GM12801 (cell line): ENCODE measurements around the gene SHE.

Experiments
- CTCF ChIP-seq: IDR thresholded peaks from one replicate; pipeline ENCODE4 v1.5.1; 2011; ENCODE audit warnings: control low read depth; ENCODE audit not compliant: insufficient read length; ENCODE audit errors: extremely low read depth

SHE gene

GRCh38 chr1:154527192-154527591 lies 25.0 kb upstream of the SHE start:
- TF ChIP-seq CTCF, result no peak

- no peak for TF ChIP-seq CTCF
Measured at GRCh38 chr1:154524881-154525280, 22.7 kb upstream of the SHE start.

GRCh38 chr1:154521695-154522094 lies 19.5 kb upstream of the SHE start:
- TF ChIP-seq CTCF, result no peak

- TF ChIP-seq CTCF, result no peak
Measured at GRCh38 chr1:154520333-154520732, 18.1 kb upstream of the SHE start.

GRCh38 chr1:154519591-154519991 lies 17.4 kb upstream of the SHE start:
- no peak for TF ChIP-seq CTCF

- no peak for TF ChIP-seq CTCF
Measured at GRCh38 chr1:154517661-154518060, 15.4 kb upstream of the SHE start.

GRCh38 chr1:154514066-154514553 lies 11.9 kb upstream of the SHE start:
- no peak for TF ChIP-seq CTCF

- TF ChIP-seq CTCF, result no peak
Measured at GRCh38 chr1:154512760-154513159, 10.5 kb upstream of the SHE start.
